Measurements from ENCODE around the gene DNAAF8. TPM values are rescaled to one million over a fixed set of nuclear protein-coding genes. Genes with fewer than 3 reads are reported as not detected.

DNAAF8 gene
- polyA plus RNA-seq, 1 donor from 2014 or later, result 3.4 TPM

DNA sequence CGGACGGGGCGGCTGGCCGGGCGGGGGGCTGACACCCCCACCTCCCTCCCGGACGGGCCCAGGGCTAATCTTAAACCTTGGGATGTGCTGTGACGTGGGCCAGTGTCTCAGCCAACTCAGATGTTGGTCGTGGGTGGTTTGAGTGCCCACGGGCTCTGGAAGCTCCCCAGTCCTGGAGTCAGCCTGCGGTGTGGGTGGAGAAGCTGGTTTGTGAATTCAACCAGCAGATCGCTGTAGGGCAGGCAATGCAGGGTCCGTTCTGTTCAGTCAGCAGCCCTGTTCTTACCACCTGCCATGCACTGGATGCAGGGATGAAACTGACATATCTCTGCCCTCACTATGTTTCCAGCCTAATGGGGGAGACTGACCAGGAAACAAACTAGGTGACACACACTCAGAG, 40.7 kb downstream of the DNAAF8 start:
- Histone ChIP-seq H3K9me2 (ENCODE audit: insufficient read depth, low read length) (no peaks in the 10 kb centered on the region), H3K27ac (ENCODE audit: low read length) (no peak overlapping the region), H3K79me2 (replicated peaks; ENCODE audit: insufficient read depth, low read length) (no peaks in the 10 kb centered on the region), H2AFZ (ENCODE audit: low read depth, low read length) (no peak overlapping the region), H4K20me1 (ENCODE audit: insufficient read depth) (no peaks in the 10 kb centered on the region), H3K9ac (ENCODE audit: low read length) (no peak overlapping the region), H3K9me3 (ENCODE audit: low read length) (no peaks in the 10 kb centered on the region), H3K36me3 (ENCODE audit: insufficient read depth, low read length) (no peaks in the 10 kb centered on the region), H3K4me3 (ENCODE audit: low read length) (no peak overlapping the region), H3K27me3 (ENCODE audit: insufficient read depth, low read depth, low read length) (no peaks in the 10 kb centered on the region), H3K4me2 (ENCODE audit: low read length) (no peak overlapping the region), H3F3A (ENCODE audit: insufficient read depth, low read length, poor library complexity, severe bottlenecking) (no peaks in the 10 kb centered on the region)
- TF ChIP-seq POLR2AphosphoS5 (IDR thresholded peaks at IDR 0.05) (no peak), EP300 (conservative IDR thresholded peaks at IDR 0.05; ENCODE audit: poor library complexity, severe bottlenecking) (no peak), RAD21 (conservative IDR thresholded peaks at IDR 0.05) (no peak), EZH2 (IDR thresholded peaks at IDR 0.05; ENCODE audit: borderline replicate concordance, insufficient read depth, low read length, poor library complexity, severe bottlenecking) (no peak), SMC3 (conservative IDR thresholded peaks at IDR 0.05; ENCODE audit: poor library complexity) (no peak), MXI1 (conservative IDR thresholded peaks at IDR 0.05; ENCODE audit: poor library complexity, severe bottlenecking) (no peak), TAF1 (IDR thresholded peaks at IDR 0.05; ENCODE audit: low read depth) (no peak)
- TF ChIP-seq, protein P1, sequence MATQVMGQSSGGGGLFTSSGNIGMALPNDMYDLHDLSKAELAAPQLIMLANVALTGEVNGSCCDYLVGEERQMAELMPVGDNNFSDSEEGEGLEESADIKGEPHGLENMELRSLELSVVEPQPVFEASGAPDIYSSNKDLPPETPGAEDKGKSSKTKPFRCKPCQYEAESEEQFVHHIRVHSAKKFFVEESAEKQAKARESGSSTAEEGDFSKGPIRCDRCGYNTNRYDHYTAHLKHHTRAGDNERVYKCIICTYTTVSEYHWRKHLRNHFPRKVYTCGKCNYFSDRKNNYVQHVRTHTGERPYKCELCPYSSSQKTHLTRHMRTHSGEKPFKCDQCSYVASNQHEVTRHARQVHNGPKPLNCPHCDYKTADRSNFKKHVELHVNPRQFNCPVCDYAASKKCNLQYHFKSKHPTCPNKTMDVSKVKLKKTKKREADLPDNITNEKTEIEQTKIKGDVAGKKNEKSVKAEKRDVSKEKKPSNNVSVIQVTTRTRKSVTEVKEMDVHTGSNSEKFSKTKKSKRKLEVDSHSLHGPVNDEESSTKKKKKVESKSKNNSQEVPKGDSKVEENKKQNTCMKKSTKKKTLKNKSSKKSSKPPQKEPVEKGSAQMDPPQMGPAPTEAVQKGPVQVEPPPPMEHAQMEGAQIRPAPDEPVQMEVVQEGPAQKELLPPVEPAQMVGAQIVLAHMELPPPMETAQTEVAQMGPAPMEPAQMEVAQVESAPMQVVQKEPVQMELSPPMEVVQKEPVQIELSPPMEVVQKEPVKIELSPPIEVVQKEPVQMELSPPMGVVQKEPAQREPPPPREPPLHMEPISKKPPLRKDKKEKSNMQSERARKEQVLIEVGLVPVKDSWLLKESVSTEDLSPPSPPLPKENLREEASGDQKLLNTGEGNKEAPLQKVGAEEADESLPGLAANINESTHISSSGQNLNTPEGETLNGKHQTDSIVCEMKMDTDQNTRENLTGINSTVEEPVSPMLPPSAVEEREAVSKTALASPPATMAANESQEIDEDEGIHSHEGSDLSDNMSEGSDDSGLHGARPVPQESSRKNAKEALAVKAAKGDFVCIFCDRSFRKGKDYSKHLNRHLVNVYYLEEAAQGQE (IDR thresholded peaks at IDR 0.05; ENCODE audit: borderline replicate concordance), result no peak
- TF ChIP-seq, protein P2, sequence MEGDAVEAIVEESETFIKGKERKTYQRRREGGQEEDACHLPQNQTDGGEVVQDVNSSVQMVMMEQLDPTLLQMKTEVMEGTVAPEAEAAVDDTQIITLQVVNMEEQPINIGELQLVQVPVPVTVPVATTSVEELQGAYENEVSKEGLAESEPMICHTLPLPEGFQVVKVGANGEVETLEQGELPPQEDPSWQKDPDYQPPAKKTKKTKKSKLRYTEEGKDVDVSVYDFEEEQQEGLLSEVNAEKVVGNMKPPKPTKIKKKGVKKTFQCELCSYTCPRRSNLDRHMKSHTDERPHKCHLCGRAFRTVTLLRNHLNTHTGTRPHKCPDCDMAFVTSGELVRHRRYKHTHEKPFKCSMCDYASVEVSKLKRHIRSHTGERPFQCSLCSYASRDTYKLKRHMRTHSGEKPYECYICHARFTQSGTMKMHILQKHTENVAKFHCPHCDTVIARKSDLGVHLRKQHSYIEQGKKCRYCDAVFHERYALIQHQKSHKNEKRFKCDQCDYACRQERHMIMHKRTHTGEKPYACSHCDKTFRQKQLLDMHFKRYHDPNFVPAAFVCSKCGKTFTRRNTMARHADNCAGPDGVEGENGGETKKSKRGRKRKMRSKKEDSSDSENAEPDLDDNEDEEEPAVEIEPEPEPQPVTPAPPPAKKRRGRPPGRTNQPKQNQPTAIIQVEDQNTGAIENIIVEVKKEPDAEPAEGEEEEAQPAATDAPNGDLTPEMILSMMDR (IDR thresholded peaks at IDR 0.05; ENCODE audit: poor library complexity, severe bottlenecking), result no peak

- H2AFZ ChIP-seq (ENCODE audit: low read depth, low read length), result no peak overlapping the region
- no peaks in the 10 kb centered on the region for H3K27me3 ChIP-seq (ENCODE audit: insufficient read depth, low read depth, low read length)
- H3K9me2 ChIP-seq (ENCODE audit: insufficient read depth, low read length), result no peaks in the 10 kb centered on the region
- no peaks in the 10 kb centered on the region for H3K9me3 ChIP-seq (ENCODE audit: low read length)
- TF ChIP-seq, protein P1 (IDR thresholded peaks at IDR 0.05; ENCODE audit: borderline replicate concordance), result no peak
- no peak overlapping the region for H3K9ac ChIP-seq (ENCODE audit: low read length)
- no peaks in the 10 kb centered on the region for H3F3A ChIP-seq (ENCODE audit: insufficient read depth, low read length, poor library complexity, severe bottlenecking)
- H3K4me2 ChIP-seq (ENCODE audit: low read length), result no peak overlapping the region
- H4K20me1 ChIP-seq (ENCODE audit: insufficient read depth), result no peaks in the 10 kb centered on the region
- H3K4me3 ChIP-seq (ENCODE audit: low read length), result no peak overlapping the region
- no peaks in the 10 kb centered on the region for H3K36me3 ChIP-seq (ENCODE audit: insufficient read depth, low read length)
- no peaks in the 10 kb centered on the region for H3K79me2 ChIP-seq (replicated peaks; ENCODE audit: insufficient read depth, low read length)
- H3K27ac ChIP-seq (ENCODE audit: low read length), result no peak overlapping the region
These were observed 41.9 kb downstream of the DNAAF8 start for GRCh38 chr16:4776141-4776705.
